ENCODE measurements around the gene BICD1. TPM values are rescaled to one million over a fixed set of nuclear protein-coding genes. Genes with fewer than 3 reads are reported as not detected.

The BICD1 gene
- total RNA-seq, 6 donors from 2014 or later: 11.3 to 44.0 (median 15.4) TPM

- Histone ChIP-seq H3K4me1 (no peaks in the 10 kb centered on the region), H3K36me3 (no peaks in the 10 kb centered on the region), H3K9me3 (no peaks in the 10 kb centered on the region), H3K4me3 (no peak overlapping the region), H3K27ac (no peak overlapping the region), H3K27me3 (no peaks in the 10 kb centered on the region)
- TF ChIP-seq EP300 (IDR thresholded peaks at IDR 0.05) (no peak), CTCF (IDR thresholded peaks at IDR 0.05) (no peak), POLR2A (IDR thresholded peaks at IDR 0.05) (no peak), POLR2AphosphoS5 (IDR thresholded peaks at IDR 0.05) (no peak)
- ATAC-seq (ENCODE audit: low FRiP score in 2 of 2) (no peak), DNase-seq (no peak)
- 89 to 94% methylated on average over 6 of the region's 6 CpGs for WGBS, 2 donors
These were observed 63.9 kb downstream of the BICD1 start for GRCh38 chr12:32170437-32170998.

GRCh38 chr12:32171211-32171610 is 64.6 kb downstream of the BICD1 start:
- DNase-seq (no peak), ATAC-seq (ENCODE audit: low FRiP score in 2 of 2) (peak in 1 of 2 donors; percentile 49)
- Histone ChIP-seq H3K4me1 (no peaks in the 10 kb centered on the region), H3K9me3 (no peaks in the 10 kb centered on the region), H3K27me3 (no peaks in the 10 kb centered on the region), H3K4me3 (no peak overlapping the region), H3K27ac (no peak overlapping the region), H3K36me3 (no peaks in the 10 kb centered on the region)
- TF ChIP-seq CTCF (IDR thresholded peaks at IDR 0.05): no peak
- no peak for TF ChIP-seq POLR2A (IDR thresholded peaks at IDR 0.05)
- TF ChIP-seq POLR2AphosphoS5 (IDR thresholded peaks at IDR 0.05): no peak
- TF ChIP-seq EP300 (IDR thresholded peaks at IDR 0.05): no peak
- 80 to 84% methylated on average over 7 of the region's 7 CpGs for WGBS, 2 donors

- DNase-seq: no peak
- 83 to 91% methylated on average over 2 of the region's 2 CpGs for WGBS, 2 donors
These were observed 70.0 kb downstream of the BICD1 start for GRCh38 chr12:32176606-32177005.

DNA sequence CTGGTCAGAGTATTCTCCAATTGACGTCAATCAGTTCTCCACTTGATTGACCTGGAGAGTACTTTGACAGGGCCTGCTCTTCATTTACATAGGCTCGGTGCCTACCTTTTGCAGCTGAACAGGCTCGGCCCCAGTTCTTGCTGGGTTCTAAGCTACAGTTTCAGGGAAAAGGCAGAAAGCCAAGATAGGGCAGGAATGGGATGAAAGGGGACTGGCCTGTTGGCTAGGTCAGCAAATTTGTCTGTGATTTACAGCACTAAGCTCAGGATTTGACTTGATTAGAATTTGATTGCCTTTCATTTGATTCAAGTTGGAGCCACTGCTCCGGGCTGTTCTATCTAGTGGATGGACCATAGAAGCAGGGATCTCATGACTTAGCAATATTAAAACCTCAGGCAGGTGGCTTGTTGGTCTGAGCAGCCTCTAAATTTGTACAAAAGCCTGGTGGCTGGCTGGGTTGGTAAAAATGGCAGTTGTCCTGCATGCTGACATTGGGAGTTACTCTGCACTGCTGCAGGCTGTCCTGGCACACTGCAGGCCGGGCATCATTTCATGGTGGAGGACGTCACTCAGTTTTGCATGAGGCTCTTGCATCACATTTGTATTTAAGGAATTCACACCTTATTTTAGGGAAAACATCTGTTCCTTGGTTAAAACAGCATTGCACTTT is 71.8 kb downstream of the BICD1 start:
- ATAC-seq (ENCODE audit: low FRiP score in 2 of 2): no peak

More at GRCh38 chr12:32176606-32177005, 70.0 kb downstream of the BICD1 start:
- no peak overlapping the region for H3K4me3 ChIP-seq
- TF ChIP-seq POLR2AphosphoS5 (IDR thresholded peaks at IDR 0.05): no peak
- TF ChIP-seq EP300 (IDR thresholded peaks at IDR 0.05): no peak
- TF ChIP-seq POLR2A (IDR thresholded peaks at IDR 0.05): no peak
- no peak for TF ChIP-seq CTCF (IDR thresholded peaks at IDR 0.05)
- H3K4me1 ChIP-seq: no peaks in the 10 kb centered on the region
- no peaks in the 10 kb centered on the region for H3K27me3 ChIP-seq
- no peak overlapping the region for H3K27ac ChIP-seq
- no peak for ATAC-seq (ENCODE audit: low FRiP score in 2 of 2)
- no peaks in the 10 kb centered on the region for H3K36me3 ChIP-seq
- no peaks in the 10 kb centered on the region for H3K9me3 ChIP-seq

GRCh38 chr12:32179011-32179395 is 72.4 kb downstream of the BICD1 start:
- Histone ChIP-seq H3K27me3 (no peaks in the 10 kb centered on the region), H3K4me1 (no peaks in the 10 kb centered on the region), H3K36me3 (no peaks in the 10 kb centered on the region), H3K9me3 (no peaks in the 10 kb centered on the region), H3K27ac (no peak overlapping the region), H3K4me3 (no peak overlapping the region)
- ATAC-seq (ENCODE audit: low FRiP score in 2 of 2) (no peak), DNase-seq (no peak)
- TF ChIP-seq POLR2AphosphoS5 (IDR thresholded peaks at IDR 0.05) (no peak), EP300 (IDR thresholded peaks at IDR 0.05) (no peak), POLR2A (IDR thresholded peaks at IDR 0.05) (no peak), CTCF (IDR thresholded peaks at IDR 0.05) (no peak)
- 76 to 77% methylated on average over 6 of the region's 6 CpGs for WGBS, 2 donors

More for the DNA sequence above, 71.8 kb downstream of the BICD1 start:
- Histone ChIP-seq H3K4me3 (no peak overlapping the region), H3K27ac (no peak overlapping the region), H3K9me3 (no peaks in the 10 kb centered on the region), H3K4me1 (no peaks in the 10 kb centered on the region), H3K36me3 (no peaks in the 10 kb centered on the region), H3K27me3 (no peaks in the 10 kb centered on the region)
- no peak for DNase-seq
- WGBS, 2 donors: 77 to 86% methylated on average over 6 of the region's 6 CpGs
- no peak for TF ChIP-seq POLR2AphosphoS5 (IDR thresholded peaks at IDR 0.05)
